ENCODE data around the gene CHMP3.
"Not testable (repeated sequence)": the region's sequence is repeated elsewhere in the genome, so short reads cannot be mapped to it uniquely, and the experiment has no call there.

Gene CHMP3

GRCh38 chr2:86507600-86507999 lies 55.6 kb downstream of the CHMP3 start:
- DNase-seq = no peak

DNA sequence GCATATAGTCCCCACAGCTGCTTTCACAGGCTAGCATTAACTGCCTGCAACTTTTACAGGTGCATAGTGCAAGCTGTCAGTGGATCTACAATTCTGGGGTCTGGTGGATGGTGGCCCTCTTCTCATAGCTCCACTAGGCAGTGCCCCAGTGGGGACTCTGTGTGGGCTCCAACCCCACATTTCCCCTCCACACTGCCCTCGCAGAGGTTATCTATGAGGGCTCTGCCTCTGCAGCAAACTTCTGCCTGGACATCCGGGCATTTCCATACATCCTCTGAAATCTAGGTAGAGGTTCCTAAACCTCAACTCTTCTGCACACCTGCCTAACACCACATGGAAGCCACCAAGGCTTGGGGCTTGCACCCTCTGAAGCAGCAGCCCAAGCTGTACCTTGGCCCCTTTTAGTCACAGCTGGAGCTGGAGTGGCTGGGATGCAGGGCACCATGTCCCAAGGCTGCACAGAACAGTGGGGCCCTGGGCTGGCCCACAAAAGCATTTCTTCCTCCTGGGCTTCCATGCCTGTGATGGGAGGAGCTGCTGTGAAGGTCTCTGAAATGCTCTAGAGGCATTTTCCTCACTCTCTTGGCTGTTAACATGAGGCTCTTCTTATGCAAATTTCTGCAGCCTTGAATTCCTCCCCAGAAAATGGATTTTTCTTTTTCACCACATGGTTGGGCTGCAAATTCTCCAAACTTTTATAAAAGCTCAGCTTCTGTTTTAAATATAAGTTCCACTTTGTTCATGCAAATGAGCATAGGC lies 62.7 kb downstream of the CHMP3 start:
- no peak for DNase-seq

GRCh38 chr2:86499326-86499725 lies 63.9 kb downstream of the CHMP3 start:
- no peak for DNase-seq

DNA sequence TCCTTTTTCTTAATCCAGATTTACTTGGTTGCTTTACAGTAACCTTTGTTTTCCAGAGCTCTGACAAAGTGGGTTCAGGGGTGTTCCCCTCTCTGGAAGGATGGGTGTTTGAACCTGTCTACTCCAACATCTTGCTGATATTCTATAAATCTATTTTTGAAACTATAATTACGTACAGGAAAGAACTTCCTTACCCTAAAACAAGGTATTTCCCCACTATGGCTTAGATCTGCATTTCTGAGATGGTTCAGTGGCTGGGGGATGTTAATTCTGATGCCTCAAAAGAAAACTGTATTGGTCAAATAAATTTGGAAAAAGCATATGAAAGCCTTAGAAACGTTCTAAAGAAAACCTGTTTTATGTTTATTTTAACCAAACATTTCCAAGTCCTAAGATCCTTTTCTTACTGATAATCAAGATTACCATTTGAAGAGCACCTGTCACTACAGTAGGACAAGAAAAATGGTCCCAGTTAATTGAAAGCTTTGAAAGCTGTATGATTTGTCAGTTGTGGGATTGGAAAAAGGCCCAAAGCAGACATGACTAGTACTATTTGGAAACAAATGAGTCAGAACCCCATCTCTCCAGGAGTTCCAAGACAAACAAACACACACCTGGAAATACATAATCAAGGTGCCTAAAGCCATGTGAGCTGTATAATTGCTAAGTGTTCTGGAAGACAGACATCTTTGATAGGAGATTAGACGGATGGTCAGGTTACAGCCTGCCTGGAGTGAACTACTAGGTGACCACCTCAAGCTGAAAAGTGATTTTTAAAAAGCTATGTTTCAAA lies 64.6 kb downstream of the CHMP3 start:
- DNase-seq = no peak

DNA sequence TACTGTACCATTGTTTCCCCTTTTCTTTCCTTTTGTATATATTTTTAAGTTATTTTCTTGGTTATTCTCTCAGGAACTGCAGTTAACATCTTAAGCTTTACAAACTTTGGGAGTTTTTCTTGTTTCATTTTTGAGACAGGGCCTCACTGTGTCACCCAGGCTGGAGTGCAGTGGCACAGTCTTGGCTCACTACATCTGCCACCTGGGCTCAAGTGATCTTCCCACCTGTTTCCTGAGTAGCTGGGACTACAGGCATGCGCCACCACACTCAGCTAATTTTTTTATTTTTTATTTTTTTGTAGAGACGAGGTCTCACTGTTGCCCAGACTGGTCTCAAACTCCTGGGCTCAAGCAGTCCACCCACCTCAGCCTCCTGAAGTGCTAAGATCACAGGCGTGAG lies 66.9 kb downstream of the CHMP3 start:
- DNase-seq = not testable (repeated sequence)

DNA sequence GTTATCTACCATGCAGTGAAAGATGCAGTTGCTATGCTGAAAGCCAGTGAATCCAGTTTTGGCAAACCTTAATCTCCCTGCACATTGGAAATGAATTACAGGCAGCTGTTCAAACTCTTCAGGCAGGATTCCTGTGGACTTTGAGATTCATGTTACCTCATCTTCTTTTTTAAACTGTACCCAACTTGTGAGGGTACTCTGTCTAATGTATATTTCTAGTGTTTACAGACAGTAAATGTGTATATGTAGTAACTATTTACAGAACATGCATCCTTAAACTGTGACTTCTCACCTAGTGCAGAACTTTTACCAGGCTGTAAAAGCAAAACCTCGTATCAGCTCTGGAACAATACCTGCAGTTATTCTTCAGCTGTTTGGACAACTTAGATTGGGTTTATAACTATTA lies 71.2 kb downstream of the CHMP3 start:
- DNase-seq = no peak

DNA sequence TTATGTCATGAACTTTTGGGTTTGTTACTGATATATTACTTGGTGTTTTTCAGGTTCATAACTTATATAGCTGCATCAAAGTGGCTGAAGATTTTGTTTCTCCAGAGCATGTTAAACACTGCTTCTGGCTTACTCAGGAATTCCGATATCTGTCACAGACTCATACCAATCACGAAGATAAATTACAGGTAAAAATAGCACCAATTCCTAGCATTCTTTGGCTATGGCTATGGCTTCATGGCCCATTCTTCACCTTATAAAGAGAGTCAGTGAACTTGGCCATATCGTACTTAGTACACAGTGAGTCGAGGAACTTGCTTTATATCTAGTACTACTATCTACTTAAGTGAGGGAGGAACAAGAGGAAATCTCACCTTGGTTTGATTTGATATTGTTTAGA lies 72.2 kb downstream of the CHMP3 start:
- DNase-seq = no peak

DNA sequence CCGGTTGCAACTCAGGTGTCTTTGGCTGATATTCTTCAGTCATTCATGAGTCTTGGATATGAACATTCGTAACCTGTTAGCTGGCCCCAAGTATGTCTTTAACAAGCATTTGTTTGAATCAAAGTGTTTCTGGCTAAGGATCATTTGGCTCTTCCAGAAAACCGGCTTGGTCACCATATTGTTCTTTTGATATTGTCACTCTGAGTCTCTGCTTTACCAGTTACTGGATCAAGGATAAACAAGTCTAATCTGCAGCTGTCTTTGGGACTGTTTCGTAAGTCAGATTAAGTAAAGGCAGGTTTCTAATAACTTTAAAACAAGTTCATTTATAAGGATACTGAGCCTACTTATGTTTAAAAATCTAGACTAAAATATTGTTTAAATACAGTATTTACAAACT lies 73.0 kb downstream of the CHMP3 start:
- DNase-seq = no peak

- no peak for DNase-seq
These were observed 73.7 kb downstream of the CHMP3 start for GRCh38 chr2:86489542-86489941.

- no peak for DNase-seq
These were observed 74.5 kb downstream of the CHMP3 start for GRCh38 chr2:86488561-86489250.

- DNase-seq = no peak
These were observed 76.2 kb downstream of the CHMP3 start for GRCh38 chr2:86487062-86487461.

GRCh38 chr2:86485802-86486201 lies 77.4 kb downstream of the CHMP3 start:
- no peak for DNase-seq

GRCh38 chr2:86485103-86485502 lies 78.1 kb downstream of the CHMP3 start:
- DNase-seq = no peak

DNA sequence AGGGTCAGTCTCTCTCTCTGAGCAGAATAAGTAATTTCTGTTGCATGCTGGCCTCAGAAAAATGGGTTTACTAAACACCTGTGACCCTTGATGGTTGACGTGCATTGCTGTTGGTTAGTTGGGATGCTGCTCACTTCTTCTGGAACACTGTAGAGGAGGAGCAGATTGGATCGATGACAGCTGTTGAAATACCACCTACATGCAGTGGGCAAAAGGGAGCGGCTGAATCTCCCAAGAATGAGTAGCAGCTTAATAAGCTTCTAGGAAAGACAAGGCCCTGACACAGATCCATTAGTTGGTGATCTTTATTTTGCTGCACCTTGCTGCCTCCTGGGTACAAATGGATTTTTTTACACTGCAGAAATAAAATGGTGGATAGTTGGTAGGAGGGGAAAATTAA lies 78.9 kb downstream of the CHMP3 start:
- no peak for DNase-seq

GRCh38 chr2:86482034-86482433 lies 81.2 kb downstream of the CHMP3 start:
- DNase-seq = no peak

DNA sequence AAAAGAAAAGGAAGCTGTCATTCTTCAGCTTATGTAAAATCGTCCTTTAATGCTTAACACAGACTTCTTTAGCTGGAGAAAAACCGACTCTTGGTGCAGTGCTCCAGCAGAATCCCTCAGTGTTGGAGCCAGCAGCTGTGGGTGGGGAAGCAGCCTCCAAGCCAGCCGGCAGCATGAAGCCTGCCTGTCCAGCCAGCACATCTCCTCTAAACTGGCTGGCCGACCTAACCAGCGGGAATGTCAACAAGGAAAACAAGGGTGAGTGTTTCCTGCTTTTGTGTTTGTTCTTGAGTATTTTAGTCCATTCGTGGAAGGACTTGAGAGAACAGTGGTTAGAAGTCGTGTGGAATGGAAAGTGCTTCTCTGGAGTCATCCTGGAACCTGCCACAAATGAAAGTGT lies 83.1 kb downstream of the CHMP3 start:
- DNase-seq = no peak

DNA sequence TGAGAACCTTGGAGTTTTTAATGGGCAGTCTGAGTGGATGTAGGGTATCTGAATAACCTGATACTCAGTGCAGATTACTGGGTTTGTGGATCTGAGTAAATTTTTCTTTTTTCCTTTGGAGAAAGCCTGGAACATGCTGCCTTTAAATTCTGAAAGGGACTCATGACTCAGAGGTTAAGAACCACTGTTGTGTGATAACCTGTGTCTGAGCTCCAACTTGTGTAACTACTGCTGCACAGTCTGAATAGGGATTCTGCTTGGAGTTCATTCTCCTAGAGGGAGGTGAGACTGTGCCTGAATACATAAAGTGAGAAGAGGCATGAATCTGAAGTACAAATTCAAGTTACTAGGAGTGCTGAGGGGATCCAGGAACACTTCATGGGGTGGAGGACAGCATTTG lies 85.9 kb downstream of the CHMP3 start:
- no peak for DNase-seq

DNA sequence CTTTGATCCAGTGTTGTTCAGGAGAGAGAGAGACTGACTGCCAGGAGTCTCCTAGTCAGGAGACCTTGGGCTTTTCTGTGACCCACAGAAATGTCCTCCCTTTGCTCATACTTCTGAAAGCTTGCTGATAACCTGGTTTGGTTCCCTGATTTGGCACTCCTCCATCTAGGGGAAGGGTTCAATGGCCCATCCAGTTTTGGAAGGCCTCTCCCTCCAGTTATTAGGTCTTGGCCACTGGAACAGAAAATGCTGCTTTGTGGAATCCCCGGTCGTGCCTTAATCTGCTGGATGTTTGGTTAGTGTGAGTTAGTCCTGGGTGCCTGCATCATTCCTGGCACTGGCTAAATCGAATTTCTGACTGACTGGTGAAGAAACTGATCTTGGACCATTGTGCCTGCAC lies 86.3 kb downstream of the CHMP3 start:
- no peak for DNase-seq

GRCh38 chr2:86476092-86476491 lies 87.2 kb downstream of the CHMP3 start:
- no peak for DNase-seq

- no peak for DNase-seq
These were observed 91.6 kb downstream of the CHMP3 start for GRCh38 chr2:86471637-86472036.

- no peak for DNase-seq
These were observed 92.4 kb downstream of the CHMP3 start for GRCh38 chr2:86470890-86471289.

- DNase-seq = no peak
These were observed 94.8 kb downstream of the CHMP3 start for GRCh38 chr2:86468162-86469033.

- no peak for DNase-seq
These were observed 96.9 kb downstream of the CHMP3 start for GRCh38 chr2:86466306-86466705.
